ENCODE data around the gene CDH23.

DNA sequence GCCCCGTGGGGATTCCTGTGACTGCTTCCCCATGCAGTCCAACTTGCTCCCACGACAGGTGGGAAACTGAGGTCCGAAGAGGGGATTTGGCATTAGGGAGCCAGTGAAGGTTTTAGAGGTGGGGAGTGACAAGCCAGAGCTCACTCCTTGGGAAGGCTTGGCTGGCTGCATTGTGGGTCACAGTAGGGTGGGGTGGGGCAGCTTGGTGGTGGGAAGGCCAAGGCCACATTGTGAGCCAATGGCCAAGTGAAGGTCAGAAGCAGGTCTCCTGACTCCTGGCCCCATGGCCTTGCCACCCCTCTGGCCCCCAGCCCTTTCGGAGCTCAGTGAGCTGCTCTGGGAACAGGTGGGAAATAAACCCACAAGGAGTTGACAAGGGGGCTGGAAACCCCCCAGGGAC is 320.3 kb downstream of the CDH23 start:
- TF ChIP-seq EZH2 (IDR thresholded peaks at IDR 0.05; ENCODE audit: borderline replicate concordance, insufficient read depth, low read length, poor library complexity, severe bottlenecking) (no peak), POLR2AphosphoS5 (IDR thresholded peaks at IDR 0.05) (no peak), EP300 (conservative IDR thresholded peaks at IDR 0.05; ENCODE audit: poor library complexity, severe bottlenecking) (no peak)
- TF ChIP-seq, protein P1, sequence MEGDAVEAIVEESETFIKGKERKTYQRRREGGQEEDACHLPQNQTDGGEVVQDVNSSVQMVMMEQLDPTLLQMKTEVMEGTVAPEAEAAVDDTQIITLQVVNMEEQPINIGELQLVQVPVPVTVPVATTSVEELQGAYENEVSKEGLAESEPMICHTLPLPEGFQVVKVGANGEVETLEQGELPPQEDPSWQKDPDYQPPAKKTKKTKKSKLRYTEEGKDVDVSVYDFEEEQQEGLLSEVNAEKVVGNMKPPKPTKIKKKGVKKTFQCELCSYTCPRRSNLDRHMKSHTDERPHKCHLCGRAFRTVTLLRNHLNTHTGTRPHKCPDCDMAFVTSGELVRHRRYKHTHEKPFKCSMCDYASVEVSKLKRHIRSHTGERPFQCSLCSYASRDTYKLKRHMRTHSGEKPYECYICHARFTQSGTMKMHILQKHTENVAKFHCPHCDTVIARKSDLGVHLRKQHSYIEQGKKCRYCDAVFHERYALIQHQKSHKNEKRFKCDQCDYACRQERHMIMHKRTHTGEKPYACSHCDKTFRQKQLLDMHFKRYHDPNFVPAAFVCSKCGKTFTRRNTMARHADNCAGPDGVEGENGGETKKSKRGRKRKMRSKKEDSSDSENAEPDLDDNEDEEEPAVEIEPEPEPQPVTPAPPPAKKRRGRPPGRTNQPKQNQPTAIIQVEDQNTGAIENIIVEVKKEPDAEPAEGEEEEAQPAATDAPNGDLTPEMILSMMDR (IDR thresholded peaks at IDR 0.05; ENCODE audit: poor library complexity, severe bottlenecking), result no peak
- TF ChIP-seq, protein P2, sequence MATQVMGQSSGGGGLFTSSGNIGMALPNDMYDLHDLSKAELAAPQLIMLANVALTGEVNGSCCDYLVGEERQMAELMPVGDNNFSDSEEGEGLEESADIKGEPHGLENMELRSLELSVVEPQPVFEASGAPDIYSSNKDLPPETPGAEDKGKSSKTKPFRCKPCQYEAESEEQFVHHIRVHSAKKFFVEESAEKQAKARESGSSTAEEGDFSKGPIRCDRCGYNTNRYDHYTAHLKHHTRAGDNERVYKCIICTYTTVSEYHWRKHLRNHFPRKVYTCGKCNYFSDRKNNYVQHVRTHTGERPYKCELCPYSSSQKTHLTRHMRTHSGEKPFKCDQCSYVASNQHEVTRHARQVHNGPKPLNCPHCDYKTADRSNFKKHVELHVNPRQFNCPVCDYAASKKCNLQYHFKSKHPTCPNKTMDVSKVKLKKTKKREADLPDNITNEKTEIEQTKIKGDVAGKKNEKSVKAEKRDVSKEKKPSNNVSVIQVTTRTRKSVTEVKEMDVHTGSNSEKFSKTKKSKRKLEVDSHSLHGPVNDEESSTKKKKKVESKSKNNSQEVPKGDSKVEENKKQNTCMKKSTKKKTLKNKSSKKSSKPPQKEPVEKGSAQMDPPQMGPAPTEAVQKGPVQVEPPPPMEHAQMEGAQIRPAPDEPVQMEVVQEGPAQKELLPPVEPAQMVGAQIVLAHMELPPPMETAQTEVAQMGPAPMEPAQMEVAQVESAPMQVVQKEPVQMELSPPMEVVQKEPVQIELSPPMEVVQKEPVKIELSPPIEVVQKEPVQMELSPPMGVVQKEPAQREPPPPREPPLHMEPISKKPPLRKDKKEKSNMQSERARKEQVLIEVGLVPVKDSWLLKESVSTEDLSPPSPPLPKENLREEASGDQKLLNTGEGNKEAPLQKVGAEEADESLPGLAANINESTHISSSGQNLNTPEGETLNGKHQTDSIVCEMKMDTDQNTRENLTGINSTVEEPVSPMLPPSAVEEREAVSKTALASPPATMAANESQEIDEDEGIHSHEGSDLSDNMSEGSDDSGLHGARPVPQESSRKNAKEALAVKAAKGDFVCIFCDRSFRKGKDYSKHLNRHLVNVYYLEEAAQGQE (IDR thresholded peaks at IDR 0.05; ENCODE audit: borderline replicate concordance), result no peak

Measured in neural cell (in vitro differentiated cells).